NOMO-1 treated with dmso at 0.1 percent for 144 hours (cell line): ENCODE measurements around the gene MYORG.

Experiments
- DNase-seq: peaks from one replicate; lab custom pipeline; 2025; ENCODE audit not compliant: unreplicated experiment; lab: John Stamatoyannopoulos, UW

MYORG gene

GRCh38 chr9:34376596-34377403, at the start of gene MYORG:
Gene MYORG (minus strand): TSS chr9:34376898. CDS start chr9:34372943, 3,955 bp downstream.
- DNase-seq = peak; percentile 100

DNA sequence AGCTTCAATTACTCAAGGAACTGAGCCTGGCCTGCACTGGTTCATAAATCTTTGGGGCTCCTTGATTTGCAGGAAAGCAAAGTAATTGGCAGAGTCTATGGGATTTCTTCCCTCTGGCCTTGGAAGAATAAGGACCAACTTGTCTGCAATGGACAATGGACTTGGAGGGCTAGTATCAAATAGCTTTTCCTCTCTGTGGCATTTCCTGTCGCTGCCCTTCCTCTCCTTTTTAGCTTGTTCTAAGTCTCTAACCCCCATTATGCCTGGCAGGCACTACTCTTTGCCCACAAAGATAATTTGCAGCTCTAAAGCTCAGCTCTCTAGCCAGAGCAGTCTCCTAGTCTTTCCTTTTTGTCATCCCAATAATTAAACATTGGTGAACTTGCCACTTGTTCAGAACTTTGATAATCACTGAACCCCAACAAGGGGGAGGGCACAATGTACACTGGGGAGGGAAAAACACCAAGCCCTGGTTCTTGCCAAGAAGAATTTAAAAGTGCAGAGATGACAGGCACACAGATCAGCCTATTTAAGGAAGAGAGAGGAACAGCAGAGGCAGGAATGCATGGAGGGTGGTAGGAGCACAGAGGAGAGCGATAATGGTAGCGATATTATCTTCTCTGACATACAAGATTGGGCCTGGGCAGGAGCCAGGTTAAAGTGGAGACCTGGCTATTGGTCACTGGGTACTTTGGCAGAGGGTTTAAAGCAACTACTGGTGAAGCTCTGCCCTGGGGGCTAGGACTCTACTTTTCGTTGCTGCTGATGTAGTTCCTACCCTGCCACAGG, 43.2 kb upstream of the MYORG start:
- no peak for DNase-seq

DNA sequence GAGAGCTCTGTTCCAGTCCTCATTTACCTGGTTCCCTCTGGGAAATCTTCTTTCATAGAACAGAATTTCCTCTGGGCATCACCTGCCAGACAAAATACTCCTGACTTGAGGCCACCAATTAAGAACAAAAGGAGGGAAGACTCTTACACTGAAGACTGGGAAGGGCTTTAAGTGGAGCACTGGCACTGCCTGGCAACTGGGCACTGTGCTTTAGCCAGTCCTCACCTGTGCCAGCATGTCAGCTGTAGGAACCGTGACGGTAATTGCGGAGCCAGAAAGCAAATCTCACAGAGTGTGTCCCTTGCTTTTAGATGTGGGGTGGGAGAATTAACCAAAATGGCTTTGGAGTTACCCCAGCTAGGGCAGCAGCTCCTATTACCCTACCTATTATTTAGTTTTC, 41.0 kb upstream of the MYORG start:
- DNase-seq = no peak

DNA sequence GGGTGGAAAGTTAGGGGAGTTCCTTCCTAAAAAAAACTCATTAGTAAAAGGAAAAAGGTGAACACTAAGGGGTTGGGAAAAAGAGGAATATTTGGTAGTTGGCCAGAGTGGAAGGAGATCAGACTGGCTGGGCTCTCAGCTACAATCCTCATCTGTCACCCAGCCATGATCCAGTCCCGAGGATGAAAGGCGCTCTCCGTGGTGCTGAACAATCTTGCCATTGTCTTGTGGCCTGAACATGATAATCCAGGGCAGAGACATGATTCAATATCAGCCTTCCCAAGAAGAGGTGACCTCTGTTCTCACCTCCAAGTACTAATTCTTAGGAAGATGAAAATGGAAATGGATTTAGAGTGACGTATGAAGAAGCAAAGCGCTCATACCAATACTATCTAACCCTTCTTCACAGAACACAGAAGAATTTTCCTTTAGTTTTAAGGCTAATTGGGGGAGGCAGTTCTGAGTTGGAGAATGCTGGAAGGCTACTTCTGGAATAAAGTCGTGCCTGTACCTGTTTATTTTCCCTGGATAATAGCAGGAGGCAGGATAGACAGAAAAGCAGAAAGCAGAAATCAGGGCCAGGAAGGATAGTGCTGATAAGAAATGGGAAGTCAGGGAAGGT, 36.6 kb upstream of the MYORG start:
- peak; percentile 4 for DNase-seq

GRCh38 chr9:34412336-34412735, 35.6 kb upstream of the MYORG start:
- DNase-seq = no peak

DNA sequence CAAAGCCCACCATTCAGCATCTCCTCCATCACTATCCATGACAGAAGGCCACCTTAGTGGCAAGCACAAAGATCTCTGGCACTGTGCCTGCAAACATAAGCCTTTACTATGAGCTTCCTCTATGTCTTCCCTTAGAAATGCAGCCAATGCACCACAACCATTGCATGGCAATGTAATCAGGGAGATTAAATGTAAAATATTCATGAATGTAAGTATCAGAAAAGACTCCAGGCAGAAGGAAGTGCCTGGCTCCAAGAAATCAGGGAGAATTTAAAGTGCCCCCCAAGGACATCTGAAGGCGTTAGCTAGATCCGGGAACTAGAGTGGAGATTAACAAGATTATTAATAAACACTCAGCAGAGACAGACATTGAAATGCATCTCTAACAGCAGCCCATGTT, 32.5 kb upstream of the MYORG start:
- DNase-seq = no peak

- no peak for DNase-seq
These were observed 31.5 kb upstream of the MYORG start for GRCh38 chr9:34408173-34408572.

- no peak for DNase-seq
These were observed 29.5 kb upstream of the MYORG start for GRCh38 chr9:34406219-34406618.

GRCh38 chr9:34405719-34406118, 29.0 kb upstream of the MYORG start:
- DNase-seq = no peak

- no peak for DNase-seq
These were observed 27.1 kb upstream of the MYORG start for GRCh38 chr9:34403554-34404380.

- DNase-seq = no peak
These were observed 24.2 kb upstream of the MYORG start for GRCh38 chr9:34400686-34401602.

DNA sequence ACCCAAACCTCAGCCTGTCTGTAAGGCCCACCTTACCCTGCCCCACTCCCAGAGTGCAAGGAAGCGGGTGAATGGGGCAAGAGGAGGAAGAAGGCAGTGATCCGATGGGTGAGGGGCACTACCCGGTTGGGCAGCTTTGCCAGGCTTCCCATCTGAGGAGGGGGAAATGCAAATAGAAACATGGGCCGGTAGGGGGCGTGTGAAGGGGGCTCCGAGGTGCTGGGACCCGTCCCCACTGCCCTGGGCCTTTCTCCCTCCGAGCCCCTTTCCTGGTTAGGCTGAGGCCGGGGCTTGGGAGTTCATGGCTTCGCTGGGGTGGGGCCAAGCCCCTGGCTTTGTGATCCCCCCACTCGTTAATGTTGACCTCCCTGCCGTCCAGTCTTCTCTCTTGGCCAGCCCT, 23.6 kb upstream of the MYORG start:
- DNase-seq = no peak

GRCh38 chr9:34399729-34400128, 23.0 kb upstream of the MYORG start:
- DNase-seq = no peak

GRCh38 chr9:34398875-34399274, 22.2 kb upstream of the MYORG start:
- no peak for DNase-seq

- DNase-seq = no peak
These were observed 19.8 kb upstream of the MYORG start for GRCh38 chr9:34396276-34397214.

DNA sequence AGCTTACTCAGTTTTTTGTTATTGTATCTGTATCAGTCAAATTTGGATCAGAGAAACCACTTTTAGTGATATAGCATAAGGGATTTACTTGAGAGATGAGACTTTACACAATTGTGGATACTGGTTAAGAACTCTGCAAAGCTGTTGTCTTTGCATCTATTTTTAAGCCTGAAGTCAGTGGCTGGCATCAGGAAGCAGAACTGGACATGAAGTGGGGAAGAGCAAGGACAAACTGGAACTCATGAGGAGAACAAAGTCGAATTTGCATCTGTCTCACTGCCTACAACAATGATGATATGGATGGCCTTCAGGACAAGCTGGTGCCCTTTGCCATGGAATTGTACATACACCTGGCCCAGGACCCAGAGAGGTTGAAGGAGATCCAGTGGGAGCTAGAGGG, 15.8 kb upstream of the MYORG start:
- DNase-seq = no peak

DNA sequence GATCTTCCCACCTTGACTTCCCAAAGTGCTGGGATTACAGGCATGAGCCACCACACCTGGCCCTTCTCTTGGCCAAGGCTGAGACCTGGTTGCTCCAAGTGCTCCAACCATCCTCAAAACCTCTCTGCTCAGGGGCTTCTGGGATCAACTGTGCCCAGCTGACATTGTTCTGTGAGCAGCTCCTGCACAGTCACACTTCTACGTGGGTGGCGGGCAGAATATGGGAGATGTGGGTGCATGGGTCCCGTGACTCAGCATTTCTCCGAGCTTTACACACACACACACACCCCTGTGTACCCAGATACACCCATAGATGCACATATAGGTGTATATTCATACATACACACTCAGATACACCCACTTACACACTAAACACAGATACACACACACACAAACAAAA, 10.5 kb upstream of the MYORG start:
- no peak for DNase-seq

DNA sequence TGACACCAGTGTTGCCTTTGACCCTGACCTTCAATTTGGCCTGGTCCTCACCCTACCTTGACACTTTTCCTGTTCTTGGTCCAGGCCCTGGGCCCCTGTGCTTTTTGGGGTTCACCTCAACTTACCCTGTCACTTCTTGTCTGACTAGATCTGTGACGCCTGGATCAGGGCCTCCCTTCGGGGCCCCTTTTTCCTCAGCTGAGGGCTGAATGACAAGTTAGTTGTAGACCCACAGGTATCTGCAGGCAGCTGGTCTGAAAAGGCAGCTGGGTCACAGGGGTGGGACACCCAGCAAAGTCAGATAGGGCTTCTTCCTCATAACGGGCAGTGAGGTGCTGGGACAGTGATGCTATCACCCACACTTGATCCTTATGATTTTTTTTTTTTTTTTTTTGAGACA, 10.0 kb upstream of the MYORG start:
- no peak for DNase-seq
